NOMO-1 treated with DMSO at 0.1 percent for 48 hours (cell line): ENCODE measurements around the gene SHTN1.

Source experiments
- DNase-seq: peaks from one replicate; lab custom pipeline; 2025; ENCODE audit not compliant: unreplicated experiment; lab: John Stamatoyannopoulos, UW

The SHTN1 gene

GRCh38 chr10:116919164-116919563 is 85.8 kb downstream of the SHTN1 start:
- DNase-seq: no peak

- no peak for DNase-seq
Measured at GRCh38 chr10:116918583-116918982, 86.4 kb downstream of the SHTN1 start.

- no peak for DNase-seq
Measured at GRCh38 chr10:116917481-116917880, 87.5 kb downstream of the SHTN1 start.

- peak; percentile 70 for DNase-seq
Measured at GRCh38 chr10:116915340-116915739, 89.6 kb downstream of the SHTN1 start.

GRCh38 chr10:116913695-116914094 is 91.3 kb downstream of the SHTN1 start:
- DNase-seq: no peak

GRCh38 chr10:116912162-116912561 is 92.8 kb downstream of the SHTN1 start:
- DNase-seq: no peak

- no peak for DNase-seq
Measured at GRCh38 chr10:116910910-116911309, 94.1 kb downstream of the SHTN1 start.

- no peak for DNase-seq
Measured at GRCh38 chr10:116909307-116909706, 95.7 kb downstream of the SHTN1 start.

- DNase-seq: no peak
Measured at GRCh38 chr10:116907245-116907987, 97.6 kb downstream of the SHTN1 start.

GRCh38 chr10:116905845-116906210 is 99.2 kb downstream of the SHTN1 start:
- DNase-seq: no peak

GRCh38 chr10:116899626-116900025 is 105.4 kb downstream of the SHTN1 start:
- DNase-seq: no peak

GRCh38 chr10:116893686-116894037 is 111.3 kb downstream of the SHTN1 start:
- no peak for DNase-seq

GRCh38 chr10:116892907-116893685 is 111.9 kb downstream of the SHTN1 start:
- peak; percentile 55 for DNase-seq

- peak; percentile 31 for DNase-seq
Measured at GRCh38 chr10:116891208-116891607, 113.8 kb downstream of the SHTN1 start.

GRCh38 chr10:116889066-116889465 is 115.9 kb downstream of the SHTN1 start:
- no peak for DNase-seq

GRCh38 chr10:116888380-116889055 is 116.5 kb downstream of the SHTN1 start:
- no peak for DNase-seq

GRCh38 chr10:116886772-116887171 is 118.2 kb downstream of the SHTN1 start:
- no peak for DNase-seq

- no peak for DNase-seq
Measured at GRCh38 chr10:116882639-116883038, 122.3 kb downstream of the SHTN1 start.

- DNase-seq: no peak
Measured at GRCh38 chr10:116880716-116881482, 124.1 kb downstream of the SHTN1 start.

- DNase-seq: no peak
Measured at GRCh38 chr10:116879817-116880216, 125.2 kb downstream of the SHTN1 start.

GRCh38 chr10:116878123-116878522 is 126.9 kb downstream of the SHTN1 start:
- no peak for DNase-seq
